ENCODE measurements around the gene ERBB4. TPM values are rescaled to one million over a fixed set of nuclear protein-coding genes. Genes with fewer than 3 reads are reported as not detected.

Gene ERBB4
- total RNA-seq, 1 donor from 2014 or later, result 9.2 TPM

DNA sequence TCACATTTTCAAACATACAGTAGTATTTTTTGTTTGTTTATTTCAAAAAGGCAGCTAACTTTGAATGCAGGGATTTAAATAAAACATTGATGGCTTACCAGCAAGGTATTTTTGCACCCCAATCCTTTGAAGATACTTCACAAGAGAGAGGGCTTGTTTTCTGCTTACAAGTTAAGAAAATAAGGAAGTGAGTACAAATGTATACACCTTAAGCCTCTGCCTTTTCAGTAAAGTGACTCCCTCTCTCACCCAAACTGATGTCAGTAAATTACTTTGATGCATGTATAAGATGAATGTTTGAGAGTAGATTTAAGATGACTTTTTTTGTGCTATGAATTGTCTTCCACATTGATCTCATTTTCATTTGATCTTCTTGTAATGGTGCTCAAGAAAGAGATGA lies 1162.2 kb downstream of the ERBB4 start:
- Mint-ChIP-seq H3K9me3 (no peaks in the 10 kb centered on the region), H3K4me3 (no peak overlapping the region), H3K27ac (no peak overlapping the region), H3K4me1 (no peaks in the 10 kb centered on the region), H3K27me3 (ENCODE audit: low read depth) (no peaks in the 10 kb centered on the region), H3K36me3 (no peaks in the 10 kb centered on the region)
- TF ChIP-seq, protein P1, sequence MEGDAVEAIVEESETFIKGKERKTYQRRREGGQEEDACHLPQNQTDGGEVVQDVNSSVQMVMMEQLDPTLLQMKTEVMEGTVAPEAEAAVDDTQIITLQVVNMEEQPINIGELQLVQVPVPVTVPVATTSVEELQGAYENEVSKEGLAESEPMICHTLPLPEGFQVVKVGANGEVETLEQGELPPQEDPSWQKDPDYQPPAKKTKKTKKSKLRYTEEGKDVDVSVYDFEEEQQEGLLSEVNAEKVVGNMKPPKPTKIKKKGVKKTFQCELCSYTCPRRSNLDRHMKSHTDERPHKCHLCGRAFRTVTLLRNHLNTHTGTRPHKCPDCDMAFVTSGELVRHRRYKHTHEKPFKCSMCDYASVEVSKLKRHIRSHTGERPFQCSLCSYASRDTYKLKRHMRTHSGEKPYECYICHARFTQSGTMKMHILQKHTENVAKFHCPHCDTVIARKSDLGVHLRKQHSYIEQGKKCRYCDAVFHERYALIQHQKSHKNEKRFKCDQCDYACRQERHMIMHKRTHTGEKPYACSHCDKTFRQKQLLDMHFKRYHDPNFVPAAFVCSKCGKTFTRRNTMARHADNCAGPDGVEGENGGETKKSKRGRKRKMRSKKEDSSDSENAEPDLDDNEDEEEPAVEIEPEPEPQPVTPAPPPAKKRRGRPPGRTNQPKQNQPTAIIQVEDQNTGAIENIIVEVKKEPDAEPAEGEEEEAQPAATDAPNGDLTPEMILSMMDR (IDR thresholded peaks at IDR 0.05; ENCODE audit: unreplicated experiment), result no peak
- DNase-seq (ENCODE audit: low spot score in 2 of 2, unreplicated experiment in 2 of 2), result no peak

DNA sequence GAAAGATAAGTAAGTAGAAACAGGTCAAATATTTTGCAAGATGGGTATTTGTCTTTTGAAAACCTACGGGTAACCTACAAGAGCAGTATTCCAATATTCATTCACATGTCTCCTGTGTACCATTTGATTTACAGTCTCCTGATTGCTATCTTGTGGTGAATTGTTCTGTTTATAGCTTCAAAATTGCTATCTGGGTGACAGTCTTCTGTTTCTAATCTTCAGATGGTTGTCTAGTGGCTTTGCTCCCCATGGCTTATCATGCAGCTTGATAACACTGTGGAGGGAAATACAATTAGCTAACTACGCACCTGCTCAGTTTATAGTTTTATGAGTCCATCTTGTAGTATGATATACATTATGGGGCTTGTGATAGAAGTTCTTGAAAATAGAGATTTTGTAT lies 1165.4 kb downstream of the ERBB4 start:
- H3K36me3 Mint-ChIP-seq, result no peaks in the 10 kb centered on the region
- H3K9me3 Mint-ChIP-seq, result no peaks in the 10 kb centered on the region
- no peaks in the 10 kb centered on the region for H3K27me3 Mint-ChIP-seq (ENCODE audit: low read depth)
- TF ChIP-seq, protein P1 (IDR thresholded peaks at IDR 0.05; ENCODE audit: unreplicated experiment), result no peak
- H3K4me3 Mint-ChIP-seq, result no peak overlapping the region
- no peak for DNase-seq (ENCODE audit: low spot score in 2 of 2, unreplicated experiment in 2 of 2)
- H3K27ac Mint-ChIP-seq, result no peak overlapping the region
- peaks cover 5% of the 10 kb centered on the region for H3K4me1 Mint-ChIP-seq

DNA sequence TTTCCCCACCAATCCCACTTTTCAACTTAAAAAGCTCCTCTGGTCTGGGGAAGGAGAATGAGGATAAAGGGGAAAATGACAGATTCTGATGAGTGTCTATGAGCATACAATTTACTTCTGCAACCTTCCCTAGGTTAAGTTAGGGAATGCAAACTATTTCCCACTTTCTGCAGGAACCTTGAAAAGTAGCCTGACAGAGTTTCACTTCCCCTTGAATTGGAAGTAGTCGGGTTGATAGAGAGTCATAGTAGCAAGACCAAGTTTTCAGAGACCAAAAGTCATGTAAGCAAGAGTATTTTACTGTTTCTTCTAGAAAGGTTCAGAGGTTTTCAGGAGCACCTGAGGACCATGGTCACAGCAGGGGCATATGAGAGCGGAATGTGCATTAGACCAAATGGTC lies 1167.1 kb downstream of the ERBB4 start:
- no peak for DNase-seq (ENCODE audit: low spot score in 2 of 2, unreplicated experiment in 2 of 2)
- Mint-ChIP-seq H3K36me3 (no peaks in the 10 kb centered on the region), H3K9me3 (no peaks in the 10 kb centered on the region), H3K4me1 (peaks cover 10% of the 10 kb centered on the region), H3K27ac (no peak overlapping the region), H3K4me3 (no peak overlapping the region), H3K27me3 (ENCODE audit: low read depth) (no peaks in the 10 kb centered on the region)
- TF ChIP-seq, protein P1 (IDR thresholded peaks at IDR 0.05; ENCODE audit: unreplicated experiment), result no peak

DNA sequence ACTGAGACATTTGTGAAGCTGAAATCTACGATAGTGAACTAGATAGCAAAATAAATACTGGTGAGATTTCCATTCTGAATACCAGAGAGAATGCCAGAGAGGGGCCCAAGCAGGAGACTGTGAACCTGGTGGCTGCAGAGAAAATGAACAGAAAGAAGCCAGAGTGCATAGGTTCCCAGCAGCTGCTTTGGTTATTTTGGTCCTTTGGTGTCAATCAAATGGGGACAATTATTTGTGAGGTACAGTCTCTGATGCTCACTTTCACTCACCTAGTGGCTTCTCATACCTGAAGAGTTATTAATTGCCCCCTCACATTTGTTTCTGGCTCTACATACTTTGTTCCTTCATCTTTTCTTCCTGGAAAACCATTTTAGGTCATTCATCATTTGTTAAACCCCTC lies 1170.1 kb downstream of the ERBB4 start:
- TF ChIP-seq, protein P1 (IDR thresholded peaks at IDR 0.05; ENCODE audit: unreplicated experiment), result no peak
- peaks cover 10% of the 10 kb centered on the region for H3K4me1 Mint-ChIP-seq
- DNase-seq (ENCODE audit: low spot score in 2 of 2, unreplicated experiment in 2 of 2), result no peak
- no peak overlapping the region for H3K4me3 Mint-ChIP-seq
- no peaks in the 10 kb centered on the region for H3K36me3 Mint-ChIP-seq
- peak overlapping the region; percentile 13 for H3K27ac Mint-ChIP-seq
- H3K27me3 Mint-ChIP-seq (ENCODE audit: low read depth), result no peaks in the 10 kb centered on the region
- H3K9me3 Mint-ChIP-seq, result peaks cover 10% of the 10 kb centered on the region

DNA sequence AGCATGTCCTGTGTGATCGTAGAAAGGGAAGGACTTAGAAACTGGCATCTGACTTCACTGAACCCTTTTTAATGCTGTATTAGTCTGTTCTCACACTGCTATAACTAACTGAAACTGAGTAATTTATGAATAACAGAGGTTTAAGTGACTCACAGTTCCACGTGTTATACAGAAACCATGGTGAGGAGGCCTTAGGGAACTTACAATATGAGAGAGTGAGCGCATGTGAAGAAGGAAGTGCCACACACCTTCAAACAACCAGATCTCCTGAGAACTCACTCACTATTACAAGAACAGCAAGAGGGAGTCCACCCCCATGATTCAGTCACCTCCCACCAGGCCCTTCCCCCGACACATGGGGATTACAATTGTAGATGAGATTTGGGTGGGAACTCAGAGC lies 1170.9 kb downstream of the ERBB4 start:
- Mint-ChIP-seq H3K9me3 (peaks cover 17% of the 10 kb centered on the region), H3K4me3 (no peak overlapping the region), H3K4me1 (peaks cover 10% of the 10 kb centered on the region), H3K36me3 (no peaks in the 10 kb centered on the region), H3K27me3 (ENCODE audit: low read depth) (no peaks in the 10 kb centered on the region), H3K27ac (no peak overlapping the region)
- DNase-seq (ENCODE audit: low spot score in 2 of 2, unreplicated experiment in 2 of 2), result no peak
- TF ChIP-seq, protein P1 (IDR thresholded peaks at IDR 0.05; ENCODE audit: unreplicated experiment), result no peak

DNA sequence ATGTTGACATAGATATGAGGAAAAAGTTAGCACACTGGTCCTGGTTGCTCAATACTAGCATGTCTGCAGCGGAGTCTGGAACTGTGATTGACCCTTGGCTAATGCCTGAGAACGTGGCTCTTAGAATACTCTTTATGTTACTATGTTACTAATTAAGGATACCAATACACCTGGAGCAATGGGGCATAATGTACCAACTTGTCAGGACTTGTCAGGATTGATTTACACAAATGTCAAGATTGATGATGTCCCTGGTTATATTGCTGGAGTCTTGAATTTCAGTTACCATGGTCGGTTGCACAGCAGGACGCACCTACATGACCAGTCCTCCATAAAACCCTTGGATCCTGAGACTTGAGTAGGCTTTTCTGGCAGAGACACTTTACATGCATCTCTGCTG lies 1171.3 kb downstream of the ERBB4 start:
- Mint-ChIP-seq H3K27me3 (ENCODE audit: low read depth) (no peaks in the 10 kb centered on the region), H3K9me3 (peaks cover 21% of the 10 kb centered on the region), H3K4me1 (peaks cover 10% of the 10 kb centered on the region), H3K4me3 (no peak overlapping the region), H3K36me3 (no peaks in the 10 kb centered on the region), H3K27ac (no peak overlapping the region)
- no peak for DNase-seq (ENCODE audit: low spot score in 2 of 2, unreplicated experiment in 2 of 2)
- TF ChIP-seq, protein P1 (IDR thresholded peaks at IDR 0.05; ENCODE audit: unreplicated experiment), result no peak
